OCI-LY7 (cell line): ENCODE results near the gene KRI1. TPM values are rescaled to one million over a fixed set of nuclear protein-coding genes. Genes with fewer than 3 reads are reported as not detected.
A peak's percentile ranks its signal among the peaks of the same experiment; 100 is the strongest.

ENCODE experiments used
- BruUV-seq: library from RNA; stranded (reverse); fragments of 400-500 nt; replicated peaks from 2 replicates; lab custom pipeline; 2021; lab: Mats Ljungman, UMichigan
- CTCF ChIA-PET: fragments of 300-600 bp; sonication (Branson Sonifier 250); formaldehyde crosslinking; loops from one replicate; lab custom pipeline; 2022; ENCODE audit warnings: antibody characterized with exemption; ENCODE audit not compliant: unreplicated experiment; lab: Charles Lee
- POLR2A ChIA-PET: fragments of 300-600 bp; sonication (Branson Sonifier 250); formaldehyde crosslinking; loops from one replicate; lab custom pipeline; 2022; ENCODE audit warnings: antibody characterized with exemption; lab: Charles Lee
- DNase-seq: peaks from one replicate; pipeline ENCODE4 v3.0.0-alpha.2; 2015; ENCODE audit warnings: low spot score
- H2AFZ ChIP-seq: fragments of 200-600 bp; sonication (generic), shearing (Covaris generic); 2 replicates; pipeline ENCODE4 v1.6.1; 2014; ENCODE audit warnings: mild to moderate bottlenecking, antibody characterized with exemption, low read length, moderate library complexity
- H3K27ac ChIP-seq: fragments of 200-600 bp; sonication (generic); 2 replicates; pipeline ENCODE4 v1.5.1; 2014; ENCODE audit warnings: mixed run types, low read depth, mild to moderate bottlenecking, moderate library complexity, low read length, inconsistent platforms; ENCODE audit not compliant: poor library complexity, severe bottlenecking
- H3K36me3 ChIP-seq: fragments of 200-600 bp; sonication (generic); 2 replicates; pipeline ENCODE4 v1.6.1; 2014; ENCODE audit warnings: mild to moderate bottlenecking, antibody characterized with exemption, low read length, moderate library complexity, mixed read lengths; ENCODE audit not compliant: insufficient read depth
- H3K4me1 ChIP-seq: fragments of 200-600 bp; sonication (generic); 2 replicates; pipeline ENCODE4 v1.5.1; 2014; ENCODE audit warnings: mild to moderate bottlenecking, low read length; ENCODE audit not compliant: insufficient read depth, poor library complexity, severe bottlenecking
- H3K4me2 ChIP-seq: fragments of 200-600 bp; sonication (generic); 2 replicates; pipeline ENCODE4 v1.6.1; 2014; ENCODE audit warnings: mild to moderate bottlenecking, low read length
- H3K4me3 ChIP-seq: fragments of 200-600 bp; sonication (generic); 2 replicates; pipeline ENCODE4 v1.5.1; 2014; ENCODE audit warnings: mild to moderate bottlenecking, low read depth, low read length; ENCODE audit not compliant: poor library complexity, severe bottlenecking
- H3K79me2 ChIP-seq: fragments of 200-600 bp; sonication (generic); 2 replicates; pipeline ENCODE4 v1.6.1; 2016; ENCODE audit warnings: low read depth, mild to moderate bottlenecking, low read length, moderate library complexity, mixed read lengths; ENCODE audit not compliant: insufficient read depth
- H3K9me2 ChIP-seq: fragments of 200-600 bp; sonication (generic); 2 replicates; pipeline ENCODE4 v1.6.1; 2016; ENCODE audit warnings: mild to moderate bottlenecking, low read length, mixed read lengths; ENCODE audit not compliant: insufficient read depth
- H3K9me3 ChIP-seq: fragments of 200-600 bp; sonication (generic); 2 replicates; pipeline ENCODE4 v1.6.1; 2014; ENCODE audit warnings: mild to moderate bottlenecking, mixed run types, low read length, mixed read lengths
- H4K20me1 ChIP-seq: fragments of 200-600 bp; sonication (generic); 2 replicates; pipeline ENCODE4 v1.6.1; 2014; ENCODE audit warnings: mild to moderate bottlenecking, antibody characterized with exemption, low read length, moderate library complexity, mixed read lengths; ENCODE audit not compliant: insufficient read depth
- CTCF ChIP-seq: fragments of 200-600 bp; sonication (generic); conservative IDR thresholded peaks from 2 replicates; pipeline ENCODE4 v1.5.1; 2014; ENCODE audit warnings: mild to moderate bottlenecking, antibody characterized with exemption, low read length, moderate library complexity, mixed read lengths
- EZH2phosphoT487 ChIP-seq: fragments of 200-600 bp; sonication (generic); IDR thresholded peaks from 2 replicates; pipeline ENCODE4 v1.6.1; 2018; ENCODE audit warnings: low read depth, borderline replicate concordance, mild to moderate bottlenecking, mixed run types, antibody characterized with exemption, low read length, moderate library complexity, mixed read lengths
- intact Hi-C: fragments of 100-400 bp; cut with micrococcal nuclease; formaldehyde crosslinking; loops from one replicate; pipeline ENCODE4 v1.10.0; 2022; ENCODE audit not compliant: unreplicated experiment
- total RNA-seq, 2 experiments: library from RNA; depleted of rRNA in 1 of 2; stranded (reverse); fragments of >200 nt in 1 of 2; shearing (Covaris generic) in 1 of 2; gene quantifications; 2 replicates each; pipeline ENCODE4 v1.2.3, GENCODE V29; 2014 to 2022

KRI1 gene
- total RNA-seq, 2 experiments from 2014 or later = 53.6 to 58.4 TPM

- no peaks in the 10 kb centered on the region for H3K9me2 ChIP-seq
- intact Hi-C loops = loop anchor here (10.0 kb wide), 2 partner anchors 225 to 315 kb away; partner anchors contain the start of genes CARM1, ICAM3 and RAVER1
- CTCF ChIA-PET = no interaction called here
These were observed 5.7 kb downstream of the KRI1 start for GRCh38 chr19:10560154-10560553.

GRCh38 chr19:10557603-10558197, 8.1 kb downstream of the KRI1 start:
- Histone ChIP-seq H3K4me3 (no peak overlapping the region), H3K27ac (no peak overlapping the region), H3K79me2 (no peaks in the 10 kb centered on the region; the same call in 1 of the 2 replicates), H4K20me1 (no peaks in the 10 kb centered on the region), H3K36me3 (peaks cover 91% of the 10 kb centered on the region), H3K9me2 (no peaks in the 10 kb centered on the region), H3K4me2 (no peak overlapping the region), H2AFZ (no peak overlapping the region), H3K9me3 (no peaks in the 10 kb centered on the region), H3K4me1 (peaks cover 29% of the 10 kb centered on the region)
- intact Hi-C loops = no loop called here
- POLR2A ChIA-PET = no interaction called here
- BruUV-seq = no TSS peak
- TF ChIP-seq CTCF = no peak
- TF ChIP-seq EZH2phosphoT487 = no peak
- CTCF ChIA-PET = no interaction called here
- DNase-seq = no peak

More at GRCh38 chr19:10560154-10560553, 5.7 kb downstream of the KRI1 start:
- no peak for DNase-seq
- Histone ChIP-seq H3K4me1 (peaks cover 12% of the 10 kb centered on the region), H3K4me3 (no peak overlapping the region), H3K36me3 (peaks cover 84% of the 10 kb centered on the region), H3K27ac (no peak overlapping the region), H3K4me2 (no peak overlapping the region), H2AFZ (no peak overlapping the region), H3K79me2 (peaks cover 14% of the 10 kb centered on the region), H4K20me1 (no peaks in the 10 kb centered on the region), H3K9me3 (no peaks in the 10 kb centered on the region)
- TF ChIP-seq CTCF (no peak), EZH2phosphoT487 (no peak)
- POLR2A ChIA-PET = no interaction called here
- no TSS peak for BruUV-seq

GRCh38 chr19:10555610-10555973, 10.2 kb downstream of the KRI1 start:
- intact Hi-C loops = no loop called here
- Histone ChIP-seq H3K9me2 (no peaks in the 10 kb centered on the region), H3K4me3 (no peak overlapping the region), H2AFZ (no peak overlapping the region), H4K20me1 (no peaks in the 10 kb centered on the region), H3K79me2 (no peaks in the 10 kb centered on the region; the same call in 1 of the 2 replicates), H3K4me2 (no peak overlapping the region), H3K36me3 (peaks cover 93% of the 10 kb centered on the region), H3K4me1 (peaks cover 38% of the 10 kb centered on the region), H3K27ac (peak overlapping the region; percentile 88), H3K9me3 (no peaks in the 10 kb centered on the region)
- ChIA-PET CTCF (no interaction called here), POLR2A (no interaction called here)
- no TSS peak for BruUV-seq
- no peak for DNase-seq
- TF ChIP-seq EZH2phosphoT487 (no peak), CTCF (no peak)
